HepG2 (cell line): ENCODE results near the gene ZNF792. TPM values are rescaled to one million over a fixed set of nuclear protein-coding genes. Genes with fewer than 3 reads are reported as not detected.

Experiments
- ADNP ChIP-seq: sonication (generic); formaldehyde crosslinking; IDR thresholded peaks from 2 replicates; pipeline ENCODE4 v1.4.0; 2020; ENCODE audit warnings: missing genetic modification reagents
- ASH2L ChIP-seq: fragments of 300-600, 200-600 bp; sonication (generic); IDR thresholded peaks from 2 replicates; pipeline ENCODE4 v1.7.0; 2017; ENCODE audit warnings: low read depth, mild to moderate bottlenecking, moderate library complexity, mixed read lengths, low read length; ENCODE audit not compliant: insufficient read length
- EZH2 ChIP-seq: conservative IDR thresholded peaks from 2 replicates; pipeline ENCODE4 v1.6.1; 2012; ENCODE audit warnings: mild to moderate bottlenecking, low read depth, low read length, moderate library complexity
- HNRNPK ChIP-seq: fragments of 200-400 bp; formaldehyde crosslinking; IDR thresholded peaks from 2 replicates; pipeline ENCODE4 v1.6.1; 2018; ENCODE audit warnings: low read length, low read depth, moderate library complexity, mild to moderate bottlenecking; ENCODE audit not compliant: poor library complexity, severe bottlenecking
- IRF1 ChIP-seq: sonication (generic); formaldehyde crosslinking; IDR thresholded peaks from 2 replicates; pipeline ENCODE4 v1.4.0; 2020; ENCODE audit warnings: low read depth, mild to moderate bottlenecking, missing genetic modification reagents
- IRF9 ChIP-seq: sonication (generic); formaldehyde crosslinking; IDR thresholded peaks from 2 replicates; pipeline ENCODE4 v1.8.0; 2022; ENCODE audit warnings: missing genetic modification reagents, mild to moderate bottlenecking, borderline replicate concordance
- MAFK ChIP-seq, 2 experiments: IDR thresholded peaks in 1 of 2; conservative IDR thresholded peaks in 1 of 2; 2 replicates each; pipeline ENCODE4 v1.6.1; 2011; ENCODE audit warnings: improper control_type of control experiment in 2 of 2, low read length in 2 of 2
- NCOA1 ChIP-seq: sonication (generic); formaldehyde crosslinking; IDR thresholded peaks from 2 replicates; pipeline ENCODE4 v1.9.0; 2021; ENCODE audit warnings: missing genetic modification reagents
- PATZ1 ChIP-seq: sonication (generic); formaldehyde crosslinking; IDR thresholded peaks from 2 replicates; pipeline ENCODE4 v1.4.0; 2020; ENCODE audit warnings: missing genetic modification reagents
- PHB2 ChIP-seq: fragments of 450-650 bp; IDR thresholded peaks from 2 replicates; pipeline ENCODE4 v1.6.1; 2018; ENCODE audit not compliant: partially characterized antibody
- POGK ChIP-seq: sonication (generic); formaldehyde crosslinking; conservative IDR thresholded peaks from 2 replicates; pipeline ENCODE4 v1.8.0; 2022; ENCODE audit warnings: mild to moderate bottlenecking, moderate library complexity, missing genetic modification reagents
- SRSF1 ChIP-seq: fragments of 200-400 bp; formaldehyde crosslinking; optimal IDR thresholded peaks from 2 replicates; pipeline ENCODE3; 2017; ENCODE audit warnings: mild to moderate bottlenecking, low read depth, low read length, moderate library complexity
- TERF1 ChIP-seq: sonication (generic); formaldehyde crosslinking; IDR thresholded peaks from 2 replicates; pipeline ENCODE4 v1.8.0; 2022; ENCODE audit warnings: mild to moderate bottlenecking, missing genetic modification reagents, moderate library complexity
- ZBTB7A ChIP-seq: sonication (generic); formaldehyde crosslinking; IDR thresholded peaks from 2 replicates; pipeline ENCODE4 v1.8.0; 2022; ENCODE audit warnings: mild to moderate bottlenecking, missing genetic modification reagents
- ZNF574 ChIP-seq: sonication (generic); formaldehyde crosslinking; IDR thresholded peaks from 2 replicates; pipeline ENCODE4 v1.4.0; 2020; ENCODE audit warnings: missing genetic modification reagents
- ZNF672 ChIP-seq: sonication (generic); formaldehyde crosslinking; IDR thresholded peaks from 2 replicates; pipeline ENCODE4 v1.8.1; 2022; ENCODE audit warnings: missing genetic modification reagents
- ZNF740 ChIP-seq: sonication (generic); formaldehyde crosslinking; IDR thresholded peaks from 2 replicates; pipeline ENCODE4 v1.4.0; 2020; ENCODE audit warnings: missing genetic modification reagents
- polyA plus RNA-seq, 8 experiments: library from polyadenylated mRNA; depleted of rRNA in 3 of 8; stranded (reverse) in 7 of 8; unstranded in 1 of 8; fragments of >200 nt; fragmentation: Illumina TruSeq in 4 of 8; extraction: Trizol in 4 of 8; gene quantifications; 2 replicates each; pipeline versions ENCODE4 v1.2.1 to v1.2.3, GENCODE V29; 2011 to 2016; ENCODE audit warnings: low read depth in 4 of 8, missing spikeins in 1 of 8, mixed read lengths in 1 of 8; ENCODE audit not compliant: insufficient read depth in 1 of 8
- total RNA-seq, 5 experiments: library from RNA; depleted of rRNA; stranded (reverse); fragments of >200 nt; fragmentation: Illumina TruSeq; extraction: Trizol; gene quantifications; 2 replicates each; pipeline ENCODE4 v1.2.3, GENCODE V29; 2016; ENCODE audit warnings: low read depth in 1 of 5

Gene ZNF792
- total and polyA plus RNA-seq, 2 of the 13 experiments (the other 11 are each of a cell fraction or from before 2014, with no cell fraction given), result 5.5 to 11.5 TPM

GRCh38 chr19:35013041-35013819 lies 49.2 kb upstream of the ZNF792 start (continued):
- TF ChIP-seq EZH2 (no peak), ZNF740 (CRISPR knock-in tag) (0 out of 2 replicates have a peak, but pooled peaks have one; percentile 40), ZBTB7A (CRISPR knock-in tag) (peak; percentile 32; the same call in 1 of the 2 replicates), ASH2L (no peak), ZNF574 (CRISPR knock-in tag) (peak; percentile 35; the same call in 1 of the 2 replicates), NCOA1 (CRISPR knock-in tag) (no peak), IRF9 (no peak), ZNF672 (no peak), POGK (CRISPR knock-in tag) (peak; percentile 80; the same call in 1 of the 2 replicates), HNRNPK (peak; percentile 27), PHB2 (no peak), ADNP (CRISPR knock-in tag) (no peak), SRSF1 (no peak), PATZ1 (CRISPR knock-in tag) (0 out of 2 replicates have a peak, but pooled peaks have one; percentile 15), TERF1 (CRISPR knock-in tag) (no peak), MAFK (conservative IDR thresholded peaks at IDR 0.05 in 1 of 2, IDR thresholded peaks at IDR 0.05 in 1 of 2; ENCODE audit: low read length in 2 of 2) (no peak), IRF1 (CRISPR knock-in tag) (no peak)
